ENCODE data around the gene RALBP1. TPM values are rescaled to one million over a fixed set of nuclear protein-coding genes. Genes with fewer than 3 reads are reported as not detected.
A peak's percentile ranks its signal among the peaks of the same experiment; 100 is the strongest.

Gene RALBP1
- total and polyA plus RNA-seq, 2 of the 4 experiments (the other 2 are of a cell fraction): 30.6 to 38.2 TPM

DNA sequence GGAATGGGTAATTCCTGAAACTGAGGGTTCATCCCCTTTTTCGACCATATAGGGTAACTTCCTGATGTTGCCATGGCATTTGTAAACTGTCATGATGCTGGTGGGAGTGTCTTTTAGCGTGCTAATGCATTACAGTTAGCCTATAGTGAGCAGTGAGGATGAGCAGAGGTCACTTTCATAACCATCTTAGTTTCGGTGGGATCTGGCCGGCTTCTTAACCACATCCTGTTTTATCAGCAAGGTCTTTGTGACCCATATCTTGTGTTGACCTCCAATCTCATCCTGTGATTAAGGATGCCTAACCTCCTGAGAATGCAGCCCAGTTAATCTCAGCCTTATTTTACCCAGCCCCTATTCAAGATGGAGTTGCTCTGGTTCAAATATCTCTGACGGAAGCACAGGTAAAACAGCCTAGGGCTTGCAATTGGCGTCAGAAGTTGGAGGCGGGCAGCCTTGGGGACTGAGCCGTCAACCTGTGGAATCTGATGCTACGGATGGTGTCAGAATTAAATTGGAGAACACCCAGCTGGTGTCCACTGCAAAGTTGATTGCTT lies 19.5 kb downstream of the RALBP1 start:
- Histone ChIP-seq H3K9ac (ENCODE audit: low read depth, low read length) (no peak overlapping the region), H3K4me1 (ENCODE audit: control insufficient read depth, insufficient read depth, low read length) (peaks cover 3% of the 10 kb centered on the region; the same call in 1 of the 2 replicates), H3K27ac (ENCODE audit: insufficient read depth, low read length) (no peak overlapping the region), H2BK20ac (ENCODE audit: low read depth, low read length) (no peak overlapping the region), H3K23ac (ENCODE audit: low read depth, low read length) (peak overlapping the region; percentile 65), H3K79me1 (ENCODE audit: low read depth in 1 of 2, low read length in 2 of 2) (peaks cover 39 to 80% of the 10 kb centered on the region in 2 experiments), H4K20me1 (ENCODE audit: insufficient read depth, low read length) (peaks cover 17% of the 10 kb centered on the region; the same call in 1 of the 2 replicates), H4K8ac (ENCODE audit: low read depth in 2 of 2, low read length in 2 of 2) (peak overlapping the region in 1 of 2 experiments; percentile 33; a peak in 1 of 4 replicates), H2AK9ac (replicated peaks; ENCODE audit: low read depth, low read length, poor library complexity) (no peak overlapping the region), H2BK120ac (ENCODE audit: low read depth, low read length) (no peak overlapping the region), H3K9me1 (ENCODE audit: insufficient read depth, low read length) (peaks cover 10% of the 10 kb centered on the region), H2BK5ac (ENCODE audit: low read depth, low read length, poor library complexity, severe bottlenecking) (no peak overlapping the region), H3K9me3 (ENCODE audit: control insufficient read depth, insufficient read depth, low read length) (no peaks in the 10 kb centered on the region), H2AFZ (replicated peaks; ENCODE audit: low read length, poor library complexity) (no peak overlapping the region), H3K14ac (replicated peaks; ENCODE audit: low read depth, low read length) (peak overlapping the region; percentile 45; the same call in 1 of the 2 replicates), H4K5ac (ENCODE audit: low read depth, low read length) (no peak overlapping the region), H3K4ac (ENCODE audit: low read depth, low read length) (no peak overlapping the region), H3K56ac (ENCODE audit: extremely low read depth, insufficient read depth, low read length) (no peak overlapping the region), H2BK15ac (ENCODE audit: low read depth, low read length) (no peak overlapping the region), H3K4me3 (ENCODE audit: insufficient read depth, low read depth, low read length) (no peak overlapping the region), H2AK5ac (ENCODE audit: low read depth, low read length) (no peak overlapping the region), H3K27me3 (ENCODE audit: control insufficient read depth, insufficient read depth, low read length) (no peaks in the 10 kb centered on the region), H4K91ac (ENCODE audit: insufficient read depth, low read depth, low read length) (no peak overlapping the region), H3K4me2 (ENCODE audit: low read depth, low read length) (no peak overlapping the region), H3K18ac (ENCODE audit: low read depth, low read length) (no peak overlapping the region), H3K36me3 (ENCODE audit: control insufficient read depth, insufficient read depth, low read length) (0 out of 2 replicates have a peak, but pooled peaks cover 2% of the 10 kb centered on the region)
- WGBS, 2 experiments (ENCODE audit: extremely low coverage in 2 of 2, insufficient read length in 1 of 2): no CpG with 5 or more reads among the region's 9 CpGs
- peak; percentile 57 for DNase-seq
- dilution Hi-C loops (cut with HindIII; ENCODE audit: low sequenced_read_pairs, unreplicated experiment) (no loop called here), intact Hi-C loops (cut with micrococcal nuclease) (no loop called here), in situ Hi-C loops (cut with MboI; ENCODE audit: low sequenced_read_pairs) (no loop called here)
- ChIA-PET CTCF (interaction anchor here (0.6 kb wide), 1 partner anchor 727 kb away, joined by 5 read pairs; no protein-coding TSS in a partner anchor), POLR2A (ENCODE audit: unreplicated experiment) (no interaction called here)
- TF ChIP-seq USF2 (IDR thresholded peaks at IDR 0.05; ENCODE audit: low read depth, low read length): no peak
- TF ChIP-seq ELK1 (IDR thresholded peaks at IDR 0.05; ENCODE audit: borderline replicate concordance, low read depth, low read length): 0 out of 2 replicates have a peak, but pooled peaks have one; percentile 38
- ATAC-seq (ENCODE audit: low read depth): peak; percentile 17; the same call in 1 of the 2 replicates
- no TSS peak for BruUV-seq (replicated peaks)
